Gastrocnemius medialis (tissue), 4 donors: Measurements from ENCODE around the gene WDR26.
"Not testable (repeated sequence)": the region's sequence is repeated elsewhere in the genome, so short reads cannot be mapped to it uniquely, and the experiment has no call there.

ENCODE experiments used
- CTCF ChIP-seq, 5 experiments: fragments of 450-650 bp in 3 of 5; fragments of 200-600 bp in 2 of 5; sonication (generic) in 2 of 5; IDR thresholded peaks in 4 of 5; conservative IDR thresholded peaks in 1 of 5; 1 replicate in 4 of 5; 2 replicates in 1 of 5; pipeline ENCODE4 v1.5.1; 2016 to 2019; ENCODE audit warnings: antibody characterized with exemption in 5 of 5, mild to moderate bottlenecking in 3 of 5, moderate library complexity in 3 of 5
- POLR2A ChIP-seq, 2 donors: fragments of 450-650 bp; IDR thresholded peaks; one replicate each; pipeline ENCODE4 v1.6.1; 2017; ENCODE audit warnings: antibody characterized with exemption in 2 of 2, mild to moderate bottlenecking in 2 of 2, moderate library complexity in 2 of 2

GRCh38 chr1:224480888-224481459 is 46.4 kb upstream of the WDR26 start:
- TF ChIP-seq CTCF (IDR thresholded peaks at IDR 0.05 in 4 of 5, conservative IDR thresholded peaks at IDR 0.05 in 1 of 5); POLR2A (IDR thresholded peaks at IDR 0.05): not testable (repeated sequence)
